Lung (tissue), 12 donors: ENCODE results near the gene GLCCI1. TPM values are rescaled to one million over a fixed set of nuclear protein-coding genes. Genes with fewer than 3 reads are reported as not detected.

Source experiments
- ATAC-seq: fragments of 200-7000 bp; cut with Tn5 transposase; one replicate; pipeline ENCODE4 v1.9.1; 2020; ENCODE audit warnings: moderate number of reproducible peaks; ENCODE audit not compliant: insufficient read depth, low FRiP score
- DNase-seq, 3 donors: peaks; one replicate each; pipeline ENCODE4 v3.0.0-alpha.2; 2013 to 2017
- H3K27ac ChIP-seq, 2 donors: one replicate each; pipeline ENCODE4 v1.5.1; 2013; ENCODE audit warnings: mild to moderate bottlenecking in 2 of 2, moderate library complexity in 2 of 2, control low read depth in 1 of 2, inconsistent platforms in 1 of 2, low read depth in 1 of 2, low read length in 1 of 2
- H3K27me3 ChIP-seq, 3 donors: one replicate each; pipeline ENCODE4 v1.5.1; 2013; ENCODE audit warnings: low read length in 2 of 3; ENCODE audit not compliant: control insufficient read depth in 3 of 3, insufficient read depth in 3 of 3
- H3K36me3 ChIP-seq, 4 donors: one replicate each; pipeline ENCODE4 v1.5.1; 2013; ENCODE audit warnings: low read length in 4 of 4, mild to moderate bottlenecking in 1 of 4, moderate library complexity in 1 of 4; ENCODE audit not compliant: control insufficient read depth in 4 of 4, insufficient read depth in 4 of 4
- H3K4me1 ChIP-seq, 5 donors: one replicate each; pipeline ENCODE4 v1.5.1; 2013; ENCODE audit warnings: low read length in 5 of 5, mild to moderate bottlenecking in 2 of 5, moderate library complexity in 1 of 5; ENCODE audit not compliant: control insufficient read depth in 5 of 5, insufficient read depth in 5 of 5
- H3K4me3 ChIP-seq: one replicate; pipeline ENCODE4 v1.5.1; 2013; ENCODE audit warnings: mild to moderate bottlenecking, control low read depth, moderate library complexity
- H3K9ac ChIP-seq, 2 donors: one replicate each; pipeline ENCODE4 v1.5.1; 2013; ENCODE audit warnings: low read length in 2 of 2, control low read depth in 1 of 2; ENCODE audit not compliant: insufficient read depth in 1 of 2
- H3K9me3 ChIP-seq, 4 donors: one replicate each; pipeline ENCODE4 v1.5.1; 2013; ENCODE audit warnings: low read length in 3 of 4, mild to moderate bottlenecking in 1 of 4, moderate library complexity in 1 of 4; ENCODE audit not compliant: control insufficient read depth in 4 of 4, insufficient read depth in 3 of 4
- CTCF ChIP-seq: IDR thresholded peaks from 2 replicates; pipeline ENCODE4 v1.5.1; 2012; ENCODE audit warnings: mild to moderate bottlenecking; ENCODE audit errors: control extremely low read depth, extremely low read depth
- WGBS, 2 donors: extraction: QIAGEN DNeasy Blood & Tissue Kit; methylation state at CpG; one replicate each; pipeline ENCODE4 v1.1.7; 2013; 5-methylcytosine and 5-hydroxymethylcytosine counted together
- polyA plus RNA-seq, 2 donors: library from polyadenylated mRNA; stranded (reverse); fragments of 200-250 nt; gene quantifications; one replicate each; pipeline ENCODE4 v1.2.1, GENCODE V29; 2013
- total RNA-seq, 2 donors: library from RNA; depleted of rRNA in 1 of 2; stranded (reverse); fragments of >200 nt in 1 of 2; gene quantifications; one replicate each; pipeline ENCODE4 v1.2.1, GENCODE V29; 2014 to 2021
- donor health status: control.
- donor health status: control.
- donor health status: Bipolar disorder and iron deficiency.
- donor health status: healthy.
- donor health status: DM: yes; HTN: yes; CAD: no.

The GLCCI1 gene
- total and polyA plus RNA-seq, 4 donors, result 2.5 to 60.2 (median 21.0) TPM

GRCh38 chr7:7920481-7920880 is 48.1 kb upstream of the GLCCI1 start:
- Histone ChIP-seq H3K4me3 (no peak overlapping the region), H3K9me3 (no peaks in the 10 kb centered on the region), H3K9ac (no peak overlapping the region), H3K27ac (no peak overlapping the region), H3K4me1 (no peaks in the 10 kb centered on the region), H3K36me3 (no peaks in the 10 kb centered on the region), H3K27me3 (no peaks in the 10 kb centered on the region)
- no peak for DNase-seq
- 69 to 88% methylated on average over 3 of the region's 3 CpGs for WGBS, 2 donors
- TF ChIP-seq CTCF, result no peak
- ATAC-seq, result no peak

GRCh38 chr7:7921830-7922229 is 46.8 kb upstream of the GLCCI1 start:
- Histone ChIP-seq H3K27ac (no peak overlapping the region), H3K9me3 (no peaks in the 10 kb centered on the region), H3K27me3 (no peaks in the 10 kb centered on the region), H3K9ac (no peak overlapping the region), H3K36me3 (no peaks in the 10 kb centered on the region), H3K4me3 (no peak overlapping the region), H3K4me1 (no peaks in the 10 kb centered on the region)
- no peak for TF ChIP-seq CTCF
- no peak for ATAC-seq
- no peak for DNase-seq

GRCh38 chr7:7922684-7923385 is 45.8 kb upstream of the GLCCI1 start:
- H3K27ac ChIP-seq, result no peak overlapping the region
- H3K4me1 ChIP-seq, result no peaks in the 10 kb centered on the region

More at GRCh38 chr7:7922684-7923385, 45.8 kb upstream of the GLCCI1 start:
- Histone ChIP-seq H3K9ac (no peak overlapping the region), H3K36me3 (no peaks in the 10 kb centered on the region), H3K27me3 (no peaks in the 10 kb centered on the region), H3K9me3 (no peaks in the 10 kb centered on the region), H3K4me3 (no peak overlapping the region)
- WGBS, 2 donors, result 50 to 63% methylated on average over 7 of the region's 7 CpGs
- ATAC-seq (no peak), DNase-seq (no peak)
- TF ChIP-seq CTCF, result no peak
